Neuron (in vitro differentiated cells): ENCODE measurements around the gene PWWP2A.
"Not testable (repeated sequence)": the region's sequence is repeated elsewhere in the genome, so short reads cannot be mapped to it uniquely, and the experiment has no call there.

ENCODE experiments used
- H2AFZ ChIP-seq: one replicate; pipeline ENCODE4 v1.6.1; 2013; ENCODE audit warnings: low read depth, mild to moderate bottlenecking, inconsistent platforms, low read length, moderate library complexity
- H3K27me3 ChIP-seq: one replicate; pipeline ENCODE4 v1.6.1; 2013; ENCODE audit warnings: low read length; ENCODE audit not compliant: insufficient read depth
- H3K36me3 ChIP-seq: one replicate; pipeline ENCODE4 v1.6.1; 2013; ENCODE audit warnings: low read length; ENCODE audit not compliant: insufficient read depth
- H3K4me1 ChIP-seq: one replicate; pipeline ENCODE4 v1.6.1; 2013; ENCODE audit warnings: low read length; ENCODE audit not compliant: insufficient read depth
- H3K4me3 ChIP-seq: 2 replicates; pipeline ENCODE4 v1.5.1; 2013; ENCODE audit warnings: mild to moderate bottlenecking, low read length, moderate library complexity
- H3K9me3 ChIP-seq: one replicate; pipeline ENCODE4 v1.6.1; 2013; ENCODE audit warnings: low read length

PWWP2A gene

GRCh38 chr5:160155017-160155750 is 35.9 kb upstream of the PWWP2A start:
- H3K9me3 ChIP-seq = no peaks in the 10 kb centered on the region
- peaks cover 5% of the 10 kb centered on the region for H3K4me1 ChIP-seq
- no peak overlapping the region for H3K4me3 ChIP-seq
- no peaks in the 10 kb centered on the region for H3K36me3 ChIP-seq
- no peaks in the 10 kb centered on the region for H3K27me3 ChIP-seq
- no peak overlapping the region for H2AFZ ChIP-seq

- Histone ChIP-seq H3K9me3 (no peaks in the 10 kb centered on the region), H2AFZ (no peak overlapping the region), H3K27me3 (no peaks in the 10 kb centered on the region), H3K4me1 (no peaks in the 10 kb centered on the region), H3K36me3 (no peaks in the 10 kb centered on the region), H3K4me3 (no peak overlapping the region)
Measured at GRCh38 chr5:160152901-160153300, 33.7 kb upstream of the PWWP2A start.

- no peaks in the 10 kb centered on the region for H3K27me3 ChIP-seq
- H3K4me3 ChIP-seq = no peak overlapping the region
- no peaks in the 10 kb centered on the region for H3K36me3 ChIP-seq
- no peak overlapping the region for H2AFZ ChIP-seq
- H3K4me1 ChIP-seq = no peaks in the 10 kb centered on the region
- H3K9me3 ChIP-seq = no peaks in the 10 kb centered on the region
Measured at GRCh38 chr5:160152287-160152686, 33.0 kb upstream of the PWWP2A start.

- H3K4me3 ChIP-seq = no peak overlapping the region
- no peaks in the 10 kb centered on the region for H3K27me3 ChIP-seq
Measured at GRCh38 chr5:160151017-160151416, 31.8 kb upstream of the PWWP2A start.

GRCh38 chr5:160150381-160150780 is 31.1 kb upstream of the PWWP2A start:
- Histone ChIP-seq H3K36me3 (no peaks in the 10 kb centered on the region), H3K27me3 (no peaks in the 10 kb centered on the region), H3K4me3 (no peak overlapping the region)

More at GRCh38 chr5:160151017-160151416, 31.8 kb upstream of the PWWP2A start:
- Histone ChIP-seq H3K4me1 (peaks cover 5% of the 10 kb centered on the region), H2AFZ (no peak overlapping the region), H3K9me3 (no peaks in the 10 kb centered on the region), H3K36me3 (no peaks in the 10 kb centered on the region)

GRCh38 chr5:160144436-160144835 is 25.2 kb upstream of the PWWP2A start:
- not testable (repeated sequence) for H3K4me1 ChIP-seq

More at GRCh38 chr5:160150381-160150780, 31.1 kb upstream of the PWWP2A start:
- peaks cover 5% of the 10 kb centered on the region for H3K4me1 ChIP-seq
- no peak overlapping the region for H2AFZ ChIP-seq
- no peaks in the 10 kb centered on the region for H3K9me3 ChIP-seq

GRCh38 chr5:160134332-160134731 is 15.1 kb upstream of the PWWP2A start:
- H3K4me3 ChIP-seq = no peak overlapping the region
- H3K36me3 ChIP-seq = no peaks in the 10 kb centered on the region
- H3K4me1 ChIP-seq = peaks cover 13% of the 10 kb centered on the region
- no peaks in the 10 kb centered on the region for H3K9me3 ChIP-seq
- no peak overlapping the region for H2AFZ ChIP-seq
- no peaks in the 10 kb centered on the region for H3K27me3 ChIP-seq

More at GRCh38 chr5:160144436-160144835, 25.2 kb upstream of the PWWP2A start:
- H3K27me3 ChIP-seq, H3K4me3 ChIP-seq, H3K9me3 ChIP-seq, H3K36me3 ChIP-seq, H2AFZ ChIP-seq: not testable (repeated sequence)

GRCh38 chr5:160133918-160134304 is 14.7 kb upstream of the PWWP2A start:
- Histone ChIP-seq H3K9me3 (no peaks in the 10 kb centered on the region), H3K36me3 (no peaks in the 10 kb centered on the region), H3K27me3 (no peaks in the 10 kb centered on the region), H3K4me3 (no peak overlapping the region), H2AFZ (no peak overlapping the region), H3K4me1 (peaks cover 13% of the 10 kb centered on the region)

- peaks cover 13% of the 10 kb centered on the region for H3K4me1 ChIP-seq
- H3K36me3 ChIP-seq = no peaks in the 10 kb centered on the region
- no peaks in the 10 kb centered on the region for H3K9me3 ChIP-seq
- H2AFZ ChIP-seq = peak overlapping the region; percentile 52
- peak overlapping the region; percentile 35 for H3K4me3 ChIP-seq
- H3K27me3 ChIP-seq = no peaks in the 10 kb centered on the region
Measured at GRCh38 chr5:160133071-160133917, 14.0 kb upstream of the PWWP2A start.

GRCh38 chr5:160129841-160130240 is 10.6 kb upstream of the PWWP2A start:
- Histone ChIP-seq H2AFZ (no peak overlapping the region), H3K4me1 (peaks cover 13% of the 10 kb centered on the region), H3K4me3 (no peak overlapping the region), H3K27me3 (no peaks in the 10 kb centered on the region), H3K36me3 (no peaks in the 10 kb centered on the region), H3K9me3 (no peaks in the 10 kb centered on the region)

GRCh38 chr5:160128632-160129031 is 9.4 kb upstream of the PWWP2A start:
- Histone ChIP-seq H3K36me3 (no peaks in the 10 kb centered on the region), H3K4me1 (peaks cover 7% of the 10 kb centered on the region), H3K27me3 (no peaks in the 10 kb centered on the region), H3K4me3 (no peak overlapping the region), H3K9me3 (no peaks in the 10 kb centered on the region), H2AFZ (no peak overlapping the region)

GRCh38 chr5:160119905-160120266 is 636 bp upstream of the PWWP2A start:
- H3K36me3 ChIP-seq = peaks cover 24% of the 10 kb centered on the region

GRCh38 chr5:160118349-160119141 is 705 bp downstream of the PWWP2A start:
- H3K9me3 ChIP-seq = peaks cover 2% of the 10 kb centered on the region
- peak overlapping the region; percentile 87 for H2AFZ ChIP-seq
- H3K36me3 ChIP-seq = peaks cover 35% of the 10 kb centered on the region
- H3K4me1 ChIP-seq = peaks cover 8% of the 10 kb centered on the region
- peak overlapping the region; percentile 100 for H3K4me3 ChIP-seq
- H3K27me3 ChIP-seq = no peaks in the 10 kb centered on the region

More at GRCh38 chr5:160119905-160120266, 636 bp upstream of the PWWP2A start:
- Histone ChIP-seq H3K9me3 (no peaks in the 10 kb centered on the region), H3K27me3 (no peaks in the 10 kb centered on the region), H2AFZ (no peak overlapping the region), H3K4me3 (peak overlapping the region; percentile 38), H3K4me1 (peaks cover 8% of the 10 kb centered on the region)
